Gastrocnemius medialis (tissue), 4 donors: ENCODE results near the gene UBE2S.

Experiments
- POLR2A ChIP-seq, 2 donors: fragments of 450-650 bp; IDR thresholded peaks; one replicate each; pipeline ENCODE4 v1.6.1; 2017; ENCODE audit warnings: antibody characterized with exemption in 2 of 2, mild to moderate bottlenecking in 2 of 2, moderate library complexity in 2 of 2
- TF ChIP-seq, protein P1 (sequence below), 5 experiments: fragments of 450-650 bp in 3 of 5; fragments of 200-600 bp in 2 of 5; sonication (generic) in 2 of 5; IDR thresholded peaks in 4 of 5; conservative IDR thresholded peaks in 1 of 5; 1 replicate in 4 of 5; 2 replicates in 1 of 5; pipeline ENCODE4 v1.5.1; 2016 to 2019; ENCODE audit warnings: antibody characterized with exemption in 5 of 5, mild to moderate bottlenecking in 3 of 5, moderate library complexity in 3 of 5

DNA sequence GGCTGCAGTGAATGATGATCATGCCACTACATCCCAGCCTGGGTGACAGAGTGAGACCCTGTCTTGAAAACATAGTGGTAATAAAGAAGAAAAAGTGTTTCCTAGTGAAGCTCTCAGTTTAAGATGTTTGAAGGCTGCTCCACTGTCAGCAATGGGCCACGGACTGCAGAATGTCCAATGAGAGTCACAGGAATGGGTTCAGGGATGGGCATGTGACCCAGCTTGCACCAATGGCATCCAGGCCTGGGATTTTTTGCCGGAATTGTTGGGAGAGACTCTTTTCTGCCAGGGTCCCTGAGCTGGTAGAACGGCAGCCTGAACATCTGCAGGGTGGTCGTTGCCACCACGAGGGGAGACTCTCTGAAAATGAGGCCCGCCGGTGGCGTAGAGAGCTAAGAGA, 29.3 kb upstream of the UBE2S start:
- TF ChIP-seq, protein P1, sequence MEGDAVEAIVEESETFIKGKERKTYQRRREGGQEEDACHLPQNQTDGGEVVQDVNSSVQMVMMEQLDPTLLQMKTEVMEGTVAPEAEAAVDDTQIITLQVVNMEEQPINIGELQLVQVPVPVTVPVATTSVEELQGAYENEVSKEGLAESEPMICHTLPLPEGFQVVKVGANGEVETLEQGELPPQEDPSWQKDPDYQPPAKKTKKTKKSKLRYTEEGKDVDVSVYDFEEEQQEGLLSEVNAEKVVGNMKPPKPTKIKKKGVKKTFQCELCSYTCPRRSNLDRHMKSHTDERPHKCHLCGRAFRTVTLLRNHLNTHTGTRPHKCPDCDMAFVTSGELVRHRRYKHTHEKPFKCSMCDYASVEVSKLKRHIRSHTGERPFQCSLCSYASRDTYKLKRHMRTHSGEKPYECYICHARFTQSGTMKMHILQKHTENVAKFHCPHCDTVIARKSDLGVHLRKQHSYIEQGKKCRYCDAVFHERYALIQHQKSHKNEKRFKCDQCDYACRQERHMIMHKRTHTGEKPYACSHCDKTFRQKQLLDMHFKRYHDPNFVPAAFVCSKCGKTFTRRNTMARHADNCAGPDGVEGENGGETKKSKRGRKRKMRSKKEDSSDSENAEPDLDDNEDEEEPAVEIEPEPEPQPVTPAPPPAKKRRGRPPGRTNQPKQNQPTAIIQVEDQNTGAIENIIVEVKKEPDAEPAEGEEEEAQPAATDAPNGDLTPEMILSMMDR (IDR thresholded peaks at IDR 0.05 in 4 of 5, conservative IDR thresholded peaks at IDR 0.05 in 1 of 5): no peak
- no peak for TF ChIP-seq POLR2A (IDR thresholded peaks at IDR 0.05)
